Uterus (tissue), 4 donors: ENCODE measurements around the gene BAZ2A. TPM values are rescaled to one million over a fixed set of nuclear protein-coding genes. Genes with fewer than 3 reads are reported as not detected.

Experiments
- DNase-seq, 2 donors: peaks; one replicate each; pipeline ENCODE4 v3.0.0-alpha.2; 2019 to 2020
- H3K27ac ChIP-seq, 2 donors: fragments of 200-600 bp; sonication (generic); 1 replicate in 1 of 2; 2 replicates in 1 of 2; pipeline ENCODE4 v1.5.1; 2016 to 2018
- H3K27me3 ChIP-seq, 2 donors: fragments of 200-600 bp; sonication (generic); one replicate each; pipeline ENCODE4 v1.5.1; 2018 to 2019; ENCODE audit warnings: control low read depth in 1 of 2
- H3K36me3 ChIP-seq, 2 donors: fragments of 200-600 bp; sonication (generic); one replicate each; pipeline ENCODE4 v1.5.1; 2019; ENCODE audit warnings: control low read depth in 1 of 2
- H3K4me1 ChIP-seq, 2 donors: fragments of 200-600 bp; sonication (generic); one replicate each; pipeline ENCODE4 v1.5.1; 2018 to 2019; ENCODE audit warnings: control low read depth in 1 of 2
- H3K4me3 ChIP-seq, 2 donors: fragments of 200-600 bp; sonication (generic); 1 replicate in 1 of 2; 2 replicates in 1 of 2; pipeline ENCODE4 v1.5.1; 2018 to 2019; ENCODE audit warnings: mild to moderate bottlenecking in 1 of 2
- H3K9me3 ChIP-seq, 2 donors: fragments of 200-600 bp; sonication (generic); one replicate each; pipeline ENCODE4 v1.5.1; 2019; ENCODE audit warnings: control low read depth in 1 of 2
- CTCF ChIP-seq, 4 experiments: fragments of 200-600 bp in 2 of 4; fragments of 450-650 bp in 2 of 4; sonication (generic) in 2 of 4; IDR thresholded peaks; one replicate each; pipeline ENCODE4 v1.5.1; 2016 to 2019; ENCODE audit warnings: antibody characterized with exemption in 4 of 4, mild to moderate bottlenecking in 2 of 4, moderate library complexity in 1 of 4
- POLR2A ChIP-seq, 2 donors: fragments of 450-650 bp; IDR thresholded peaks; one replicate each; pipeline ENCODE4 v1.6.1; 2016; ENCODE audit warnings: antibody characterized with exemption in 2 of 2, mild to moderate bottlenecking in 1 of 2, moderate library complexity in 1 of 2
- intact Hi-C: fragments of 100-400 bp; cut with DNase I; formaldehyde crosslinking; loops from one replicate; pipeline ENCODE4 v1.15.1; 2023; ENCODE audit warnings: low total_unique reads
- total RNA-seq, 4 donors: library from RNA; depleted of rRNA in 3 of 4; stranded (reverse); fragments of >200 nt in 3 of 4; gene quantifications; one replicate each; pipeline versions ENCODE4 v1.1.0 to v1.2.4, GENCODE V29; 2014 to 2023
- donor health status: DM: yes; HTN: yes; CAD: no.

Gene BAZ2A
- total RNA-seq, 4 donors from 2014 or later = 25.1 to 136 (median 28.9) TPM

- no peak overlapping the region for H3K27ac ChIP-seq
- H3K4me1 ChIP-seq = no peaks in the 10 kb centered on the region
- H3K27me3 ChIP-seq = no peaks in the 10 kb centered on the region
- no peaks in the 10 kb centered on the region for H3K9me3 ChIP-seq
- intact Hi-C loops = loop anchor here (5.0 kb wide), 1 partner anchor 62 kb away; no protein-coding TSS in a partner anchor
- TF ChIP-seq CTCF (IDR thresholded peaks at IDR 0.05) (no peak), POLR2A (IDR thresholded peaks at IDR 0.05) (no peak)
- H3K36me3 ChIP-seq = no peaks in the 10 kb centered on the region
- H3K4me3 ChIP-seq = no peak overlapping the region
- DNase-seq = no peak
Observed at GRCh38 chr12:56574210-56574609, 55.9 kb downstream of the BAZ2A start.

- intact Hi-C loops = loop anchor here (5.0 kb wide), 1 partner anchor 60 kb away; no protein-coding TSS in a partner anchor
- H3K27ac ChIP-seq = no peak overlapping the region
- H3K27me3 ChIP-seq = no peaks in the 10 kb centered on the region
- no peak overlapping the region for H3K4me3 ChIP-seq
- no peaks in the 10 kb centered on the region for H3K36me3 ChIP-seq
- no peak for DNase-seq
- H3K9me3 ChIP-seq = no peaks in the 10 kb centered on the region
- H3K4me1 ChIP-seq = no peaks in the 10 kb centered on the region
- no peak for TF ChIP-seq POLR2A (IDR thresholded peaks at IDR 0.05)
- TF ChIP-seq CTCF (IDR thresholded peaks at IDR 0.05) = no peak
Observed at GRCh38 chr12:56572288-56572687, 57.8 kb downstream of the BAZ2A start.

GRCh38 chr12:56571121-56571520, 59.0 kb downstream of the BAZ2A start:
- TF ChIP-seq POLR2A (IDR thresholded peaks at IDR 0.05) (no peak), CTCF (IDR thresholded peaks at IDR 0.05) (no peak)
- Histone ChIP-seq H3K27me3 (no peaks in the 10 kb centered on the region), H3K4me3 (no peak overlapping the region), H3K4me1 (peaks cover 0 to 3% of the 10 kb centered on the region in 2 donors), H3K27ac (peak overlapping the region in 1 of 2 donors; percentile 50), H3K36me3 (no peaks in the 10 kb centered on the region), H3K9me3 (no peaks in the 10 kb centered on the region)
- intact Hi-C loops = loop anchor here (5.0 kb wide), 1 partner anchor 59 kb away; no protein-coding TSS in a partner anchor
- DNase-seq = no peak

- Histone ChIP-seq H3K9me3 (no peaks in the 10 kb centered on the region), H3K4me1 (peaks cover 0 to 3% of the 10 kb centered on the region in 2 donors), H3K36me3 (no peaks in the 10 kb centered on the region), H3K27ac (peak overlapping the region in 1 of 2 donors; percentile 50), H3K4me3 (no peak overlapping the region), H3K27me3 (no peaks in the 10 kb centered on the region)
- DNase-seq = no peak
- intact Hi-C loops = no loop called here
- no peak for TF ChIP-seq CTCF (IDR thresholded peaks at IDR 0.05)
- TF ChIP-seq POLR2A (IDR thresholded peaks at IDR 0.05) = no peak
Observed at GRCh38 chr12:56568146-56568545, 62.0 kb downstream of the BAZ2A start.

GRCh38 chr12:56565510-56566101, 64.5 kb downstream of the BAZ2A start:
- peak; percentile 72 to 80 for DNase-seq
- H3K4me1 ChIP-seq = peaks cover 0 to 3% of the 10 kb centered on the region in 2 donors

More at GRCh38 chr12:56565510-56566101, 64.5 kb downstream of the BAZ2A start:
- TF ChIP-seq CTCF (IDR thresholded peaks at IDR 0.05) (peak in 1 of 4 experiments; percentile 16), POLR2A (IDR thresholded peaks at IDR 0.05) (peak; percentile 28 to 50)
- no peaks in the 10 kb centered on the region for H3K36me3 ChIP-seq
- H3K27ac ChIP-seq = peak overlapping the region; percentile 75 to 78
- H3K27me3 ChIP-seq = no peaks in the 10 kb centered on the region
- intact Hi-C loops = no loop called here
- H3K4me3 ChIP-seq = no peak overlapping the region
- H3K9me3 ChIP-seq = no peaks in the 10 kb centered on the region
